GM19372 (cell line): ENCODE measurements around the gene NPM1.
A peak's percentile ranks its signal among the peaks of the same experiment; 100 is the strongest.
"Not testable (repeated sequence)": the region's sequence is repeated elsewhere in the genome, so short reads cannot be mapped to it uniquely, and the experiment has no call there.

Source experiments
- ATAC-seq: cut with Tn5 transposase; IDR thresholded peaks from one replicate; pipeline ENCODE4 v1.9.1; 2021; ENCODE audit warnings: mild to moderate bottlenecking, low read depth, moderate library complexity; ENCODE audit not compliant: unreplicated experiment

The NPM1 gene

DNA sequence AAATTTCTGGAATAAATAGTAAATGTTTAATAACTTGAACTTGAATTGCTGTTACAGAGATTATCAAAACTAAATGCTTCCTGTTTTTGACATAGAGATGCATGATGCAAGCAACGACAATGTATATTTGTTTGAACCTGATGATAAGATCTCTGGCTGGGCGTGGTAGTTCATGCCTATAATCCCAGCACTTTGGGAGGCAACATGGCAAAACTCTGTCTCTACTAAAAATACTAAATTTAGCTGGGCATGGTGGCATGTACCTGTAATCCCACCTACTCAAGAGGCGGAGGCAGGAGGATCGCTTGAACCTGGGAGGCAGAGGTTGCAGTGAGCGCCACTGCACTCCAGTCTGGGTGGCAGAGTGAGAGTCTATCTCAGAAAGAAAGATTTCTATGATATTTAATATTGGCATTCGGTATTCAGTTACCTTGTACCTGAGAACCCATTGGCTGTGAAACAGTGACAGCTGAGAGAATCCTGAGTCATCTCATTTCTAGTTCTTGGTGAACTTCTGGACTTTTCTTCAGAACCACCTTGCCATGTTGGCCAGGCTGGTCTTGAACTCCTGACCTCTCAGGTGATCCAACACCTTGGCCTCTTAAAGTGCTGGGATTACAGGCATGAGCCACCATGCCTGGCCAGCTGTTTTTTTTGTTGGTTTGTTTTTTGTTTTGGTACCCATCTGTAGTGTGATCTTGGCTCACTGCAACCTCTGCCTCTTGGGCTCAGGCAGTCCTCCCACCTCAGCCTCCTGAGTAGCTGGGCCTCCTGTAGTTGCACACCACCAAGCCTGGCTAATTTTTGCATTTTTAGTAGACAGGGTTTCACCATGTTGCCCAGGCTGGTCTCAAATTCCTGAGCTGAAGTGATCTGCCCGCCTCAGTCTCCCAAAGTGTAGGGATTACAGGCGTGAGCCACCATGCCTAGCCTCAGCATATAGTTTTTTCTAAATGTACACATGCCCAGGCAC lies 21.8 kb downstream of the NPM1 start:
- no peak for ATAC-seq

DNA sequence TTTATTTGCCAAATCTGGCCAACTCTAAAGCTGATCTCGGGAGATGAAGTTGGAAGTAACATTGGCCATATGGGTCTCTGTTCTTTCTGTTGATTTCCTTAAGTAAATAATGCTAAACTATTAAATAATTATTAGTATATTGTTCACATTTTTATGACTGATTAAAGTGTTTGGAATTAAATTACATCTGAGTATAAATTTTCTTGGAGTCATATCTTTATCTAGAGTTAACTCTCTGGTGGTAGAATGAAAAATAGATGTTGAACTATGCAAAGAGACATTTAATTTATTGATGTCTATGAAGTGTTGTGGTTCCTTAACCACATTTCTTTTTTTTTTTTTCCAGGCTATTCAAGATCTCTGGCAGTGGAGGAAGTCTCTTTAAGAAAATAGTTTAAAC lies 22.5 kb downstream of the NPM1 start:
- ATAC-seq: no peak

GRCh38 chr5:171412186-171412585 lies 24.5 kb downstream of the NPM1 start:
- ATAC-seq: no peak

GRCh38 chr5:171413153-171413910 lies 25.7 kb downstream of the NPM1 start:
- no peak for ATAC-seq

DNA sequence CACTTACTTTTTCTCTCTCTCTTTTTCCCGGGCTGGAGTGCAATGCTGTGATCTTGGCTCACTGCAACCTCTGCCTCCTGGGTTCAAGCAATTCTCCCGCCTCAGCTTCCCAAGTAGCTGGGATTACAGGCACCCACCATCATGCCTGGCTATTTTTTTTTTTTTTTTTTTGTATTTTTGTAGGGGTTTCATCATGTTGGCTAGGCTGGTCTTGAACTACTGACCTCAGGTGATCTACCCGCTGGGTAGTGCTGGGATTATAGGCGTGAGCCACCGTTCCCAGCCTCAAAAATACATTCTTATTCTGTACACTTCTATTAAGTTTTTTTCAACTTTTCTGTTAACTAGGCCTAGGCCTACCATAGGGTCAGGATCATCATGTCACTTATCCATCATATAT lies 26.3 kb downstream of the NPM1 start:
- ATAC-seq: not testable (repeated sequence)

DNA sequence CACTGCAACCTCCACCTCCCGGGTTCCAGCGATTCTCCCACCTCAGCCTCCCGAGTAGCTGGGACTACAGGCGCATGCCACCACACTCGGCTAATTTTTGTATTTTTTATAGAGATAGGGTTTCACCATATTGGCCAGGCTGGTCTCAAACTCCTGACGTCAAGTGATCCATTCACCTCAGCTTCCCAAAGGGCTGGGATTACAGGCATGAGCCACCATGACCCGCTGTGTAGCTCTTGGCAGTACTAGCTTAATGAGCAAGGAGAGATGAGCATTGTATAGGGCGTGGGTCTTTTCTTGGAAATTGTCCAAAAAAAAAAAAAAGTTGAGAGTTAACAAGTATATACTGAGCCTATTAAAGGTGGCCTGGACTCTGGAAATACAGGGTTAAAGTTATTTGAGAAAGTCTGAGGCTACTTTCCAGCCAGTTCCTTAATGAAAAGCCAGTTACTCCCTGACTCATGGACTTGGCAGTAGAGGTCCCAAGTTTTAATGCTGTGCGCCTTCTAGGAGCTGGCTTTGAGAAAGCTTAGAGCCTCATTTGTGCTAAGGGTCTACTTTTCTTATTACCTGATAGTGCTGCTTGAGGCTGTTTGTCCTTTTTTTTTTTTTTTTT lies 27.6 kb downstream of the NPM1 start:
- ATAC-seq: no peak

GRCh38 chr5:171416160-171417049 lies 28.8 kb downstream of the NPM1 start:
- ATAC-seq: no peak

- ATAC-seq: peak; percentile 54
Measured at GRCh38 chr5:171418316-171418981, 30.8 kb downstream of the NPM1 start.

- peak; percentile 58 for ATAC-seq
Measured at GRCh38 chr5:171418982-171419687, 31.5 kb downstream of the NPM1 start, which contains the start of gene FGF18. Gene FGF18, plus strand, starts transcription at chr5:171419647. Its CDS starts 553 bp downstream, at chr5:171420200.

DNA sequence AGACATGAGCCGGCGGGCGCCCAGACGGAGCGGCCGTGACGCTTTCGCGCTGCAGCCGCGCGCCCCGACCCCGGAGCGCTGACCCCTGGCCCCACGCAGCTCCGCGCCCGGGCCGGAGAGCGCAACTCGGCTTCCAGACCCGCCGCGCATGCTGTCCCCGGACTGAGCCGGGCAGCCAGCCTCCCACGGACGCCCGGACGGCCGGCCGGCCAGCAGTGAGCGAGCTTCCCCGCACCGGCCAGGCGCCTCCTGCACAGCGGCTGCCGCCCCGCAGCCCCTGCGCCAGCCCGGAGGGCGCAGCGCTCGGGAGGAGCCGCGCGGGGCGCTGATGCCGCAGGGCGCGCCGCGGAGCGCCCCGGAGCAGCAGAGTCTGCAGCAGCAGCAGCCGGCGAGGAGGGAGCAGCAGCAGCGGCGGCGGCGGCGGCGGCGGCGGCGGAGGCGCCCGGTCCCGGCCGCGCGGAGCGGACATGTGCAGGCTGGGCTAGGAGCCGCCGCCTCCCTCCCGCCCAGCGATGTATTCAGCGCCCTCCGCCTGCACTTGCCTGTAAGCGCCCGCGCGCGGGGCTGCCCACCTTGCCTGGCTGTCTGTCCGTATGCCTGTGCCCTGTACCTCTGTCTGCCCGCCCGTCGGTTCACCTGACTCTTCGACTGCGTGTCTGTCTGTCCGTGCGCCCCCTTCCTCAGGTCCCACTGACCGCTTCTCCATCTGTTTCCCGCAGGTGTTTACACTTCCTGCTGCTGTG lies 32.2 kb downstream of the NPM1 start:
- ATAC-seq: peak; percentile 29

DNA sequence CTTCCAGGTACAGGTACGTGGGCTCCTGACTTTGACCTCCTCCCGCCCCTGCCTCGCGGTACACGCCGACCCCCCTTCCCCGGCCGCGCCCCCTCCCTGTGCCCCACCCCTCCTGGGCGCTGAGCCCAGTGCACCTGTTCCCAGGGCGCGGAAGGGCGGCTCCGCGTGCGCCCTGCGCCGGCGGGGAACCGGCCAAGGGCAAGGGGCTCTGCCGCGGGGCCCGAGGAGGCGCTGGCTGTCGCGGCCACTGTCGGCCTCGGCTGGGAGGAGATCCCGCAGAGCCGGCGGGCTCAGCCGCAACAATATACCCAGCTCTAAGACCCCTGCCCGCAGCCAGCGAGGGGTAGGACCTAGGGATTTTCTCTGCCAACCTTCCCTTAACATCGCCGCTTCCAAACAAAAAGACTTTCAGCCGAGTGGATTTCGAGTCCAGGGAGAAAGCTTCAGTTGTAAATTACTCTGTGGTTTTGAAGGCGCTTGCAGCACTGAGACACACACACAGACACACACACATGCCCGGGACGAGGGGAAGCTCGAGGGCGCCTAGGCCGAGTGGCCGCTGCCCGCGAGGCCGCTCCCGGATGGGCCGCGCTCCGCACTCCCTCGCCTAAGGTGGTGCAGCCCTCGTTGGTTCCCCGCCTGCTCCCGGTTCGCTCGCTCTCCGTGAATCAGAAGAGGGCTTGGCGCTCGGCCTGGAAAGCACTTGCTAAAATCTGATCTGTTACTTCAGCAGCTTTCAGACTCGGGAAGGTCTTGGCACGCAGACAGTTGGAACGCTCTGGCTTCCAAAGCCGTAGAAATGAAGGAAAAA lies 33.0 kb downstream of the NPM1 start:
- ATAC-seq: no peak

GRCh38 chr5:171421331-171422262 lies 33.9 kb downstream of the NPM1 start:
- no peak for ATAC-seq

GRCh38 chr5:171422495-171422894 lies 34.8 kb downstream of the NPM1 start:
- ATAC-seq: no peak

- no peak for ATAC-seq
Measured at GRCh38 chr5:171422902-171423663, 35.4 kb downstream of the NPM1 start.

GRCh38 chr5:171424726-171425125 lies 37.1 kb downstream of the NPM1 start:
- no peak for ATAC-seq
